GM13977 (cell line): ENCODE data around the gene TAS2R1.

Experiments
- DNase-seq: peaks from one replicate; pipeline ENCODE4 v3.0.0; 2012; ENCODE audit warnings: low spot score
- CTCF ChIP-seq: IDR thresholded peaks from 2 replicates; pipeline ENCODE4 v1.5.1; 2012; ENCODE audit warnings: mild to moderate bottlenecking, control low read depth; ENCODE audit not compliant: insufficient read depth; ENCODE audit errors: extremely low read depth, missing control alignments
- in situ Hi-C: fragments of 300-500 bp; cut with MboI; formaldehyde crosslinking; loops from one replicate; pipeline ENCODE4 v1.12.0; 2022; ENCODE audit warnings: low sequenced_read_pairs, low pct_unique_long_range_greater_than_20kb, mixed read lengths, inconsistent platforms; ENCODE audit not compliant: unreplicated experiment

TAS2R1 gene

DNA sequence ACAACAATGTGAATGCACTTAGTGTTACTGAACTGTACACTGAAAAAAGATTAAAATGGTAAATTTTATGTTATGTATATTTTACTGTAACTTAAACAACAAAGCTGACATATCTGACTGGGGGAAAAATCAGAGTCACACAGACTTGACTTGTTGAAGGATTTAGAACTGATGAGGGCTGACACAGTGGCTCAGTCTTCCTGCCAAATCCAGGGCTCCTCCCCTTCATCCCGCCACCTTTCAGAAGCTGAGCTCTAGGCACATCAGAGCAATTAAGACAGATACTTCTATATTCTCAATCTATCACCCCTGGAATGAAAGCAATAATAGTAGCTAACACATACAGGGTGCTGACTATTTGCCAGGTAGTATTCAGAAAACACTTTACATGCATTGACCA is 27.7 kb upstream of the TAS2R1 start:
- no peak for TF ChIP-seq CTCF
- DNase-seq, result no peak
- in situ Hi-C loops, result no loop called here

DNA sequence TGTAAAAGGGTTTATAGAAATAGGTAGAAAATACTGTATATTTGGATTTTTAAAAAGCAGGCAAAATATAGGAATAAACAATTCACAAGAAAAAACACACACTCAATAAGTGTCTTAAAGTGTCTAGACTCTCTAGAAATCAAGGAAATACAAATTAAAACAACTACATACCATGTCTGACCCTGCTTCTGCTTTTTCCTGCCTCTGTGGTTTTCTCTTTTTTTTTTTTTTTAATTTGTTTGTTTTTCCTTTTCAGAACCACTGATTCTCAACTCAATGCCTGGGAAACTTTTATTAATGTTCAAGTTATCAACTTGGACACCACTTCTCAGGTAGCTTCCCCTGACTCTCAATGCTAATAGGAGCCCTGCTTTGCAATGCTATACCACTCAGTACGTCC is 25.5 kb upstream of the TAS2R1 start:
- in situ Hi-C loops, result no loop called here
- no peak for DNase-seq
- TF ChIP-seq CTCF, result no peak

DNA sequence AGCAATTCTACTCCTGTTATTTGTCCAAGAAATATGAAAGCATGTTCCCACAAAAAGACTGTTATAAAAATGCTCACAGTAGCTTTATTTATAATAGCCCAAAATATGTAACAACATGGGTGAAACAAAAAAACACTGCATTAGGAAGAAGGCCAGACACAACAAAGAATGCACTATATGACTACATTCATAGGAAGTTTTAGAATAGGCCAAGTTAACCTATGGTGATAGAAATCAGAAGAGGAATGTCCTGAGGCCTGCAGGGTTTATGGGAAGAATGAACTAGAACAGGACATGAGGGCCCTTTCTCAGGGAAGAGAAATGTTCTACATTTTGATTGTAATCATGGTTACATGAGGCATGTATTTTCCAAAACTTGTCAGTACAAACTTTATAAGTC is 24.7 kb upstream of the TAS2R1 start:
- no peak for TF ChIP-seq CTCF
- in situ Hi-C loops, result no loop called here
- no peak for DNase-seq

GRCh38 chr5:9653811-9654210 is 23.7 kb upstream of the TAS2R1 start:
- DNase-seq, result peak; percentile 40
- TF ChIP-seq CTCF, result no peak
- in situ Hi-C loops, result no loop called here

GRCh38 chr5:9653061-9653460 is 22.9 kb upstream of the TAS2R1 start:
- in situ Hi-C loops, result no loop called here
- TF ChIP-seq CTCF, result no peak
- DNase-seq, result no peak

DNA sequence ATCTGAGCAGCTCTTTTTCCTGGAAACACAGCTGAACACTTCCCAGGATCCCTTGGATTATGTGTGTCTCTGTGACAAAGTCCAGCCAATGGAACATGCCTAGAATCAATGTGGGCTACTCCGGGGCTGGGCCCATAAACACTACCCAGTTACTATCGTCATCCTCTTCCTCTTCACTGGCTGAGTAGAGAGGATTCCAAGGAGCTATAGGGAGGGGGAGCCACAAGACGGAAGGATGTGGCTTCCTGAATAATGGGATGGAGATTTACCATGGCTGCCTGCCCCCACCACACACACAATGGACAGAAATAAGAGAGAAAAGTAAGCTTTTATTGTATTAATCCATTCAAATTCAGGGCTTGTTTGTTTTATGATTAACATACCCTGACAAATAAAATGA is 22.1 kb upstream of the TAS2R1 start:
- in situ Hi-C loops, result no loop called here
- DNase-seq, result no peak
- TF ChIP-seq CTCF, result no peak

DNA sequence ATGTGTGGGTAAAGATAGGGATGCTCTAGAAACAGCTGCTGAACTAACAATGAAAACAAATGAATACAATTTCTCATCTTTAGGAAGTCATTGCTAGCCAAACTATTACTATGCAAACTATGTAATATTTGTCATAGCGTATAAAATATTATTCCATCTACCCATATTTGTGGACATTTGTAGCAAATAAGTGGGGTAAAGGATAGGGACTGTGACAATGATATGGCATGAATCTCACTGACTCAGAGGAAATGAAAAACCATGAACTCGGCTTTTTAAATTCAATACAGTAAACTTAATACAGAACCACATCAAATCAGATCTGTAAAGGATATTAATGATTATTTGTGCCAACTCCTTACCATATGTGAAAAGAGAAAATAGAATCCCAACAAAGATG is 16.7 kb upstream of the TAS2R1 start:
- TF ChIP-seq CTCF, result no peak
- no peak for DNase-seq
- in situ Hi-C loops, result no loop called here
